Thyroid gland (tissue), 4 donors: ENCODE measurements around the gene ELP4. TPM values are rescaled to one million over a fixed set of nuclear protein-coding genes. Genes with fewer than 3 reads are reported as not detected.

ENCODE experiments used
- DNase-seq, 2 donors: peaks; one replicate each; pipeline ENCODE4 v3.0.0-alpha.2; 2019
- H3K27ac ChIP-seq, 3 donors: fragments of 200-600 bp; sonication (generic); 1 replicate in 2 of 3; 2 replicates in 1 of 3; pipeline ENCODE4 v1.5.1; 2016 to 2019; ENCODE audit warnings: mild to moderate bottlenecking in 1 of 3, moderate library complexity in 1 of 3
- H3K27me3 ChIP-seq: fragments of 200-600 bp; sonication (generic); one replicate; pipeline ENCODE4 v1.5.1; 2019
- H3K36me3 ChIP-seq, 2 donors: fragments of 200-600 bp; sonication (generic); one replicate each; pipeline ENCODE4 v1.5.1; 2016 to 2019
- H3K4me1 ChIP-seq, 2 donors: fragments of 200-600 bp; sonication (generic); one replicate each; pipeline ENCODE4 v1.5.1; 2017 to 2019
- H3K4me3 ChIP-seq, 3 donors: fragments of 200-600 bp; sonication (generic); replicated peaks in 1 of 3; 1 replicate in 2 of 3; 2 replicates in 1 of 3; pipeline ENCODE4 v1.5.1; 2016; ENCODE audit warnings: mild to moderate bottlenecking in 1 of 3
- H3K9me3 ChIP-seq: fragments of 200-600 bp; sonication (generic); one replicate; pipeline ENCODE4 v1.5.1; 2017
- CTCF ChIP-seq, 6 experiments: fragments of 200-600 bp in 3 of 6; fragments of 450-650 bp in 3 of 6; sonication (generic) in 3 of 6; IDR thresholded peaks; one replicate each; pipeline ENCODE4 v1.5.1; 2016 to 2019; ENCODE audit warnings: antibody characterized with exemption in 6 of 6, mild to moderate bottlenecking in 2 of 6, inconsistent platforms in 1 of 6, moderate library complexity in 1 of 6
- POLR2A ChIP-seq, 2 donors: fragments of 450-650 bp; IDR thresholded peaks; one replicate each; pipeline ENCODE4 v1.6.1; 2017; ENCODE audit warnings: antibody characterized with exemption in 2 of 2, mild to moderate bottlenecking in 2 of 2, moderate library complexity in 1 of 2
- whole genome bisulfite sequencing, 2 donors: methylation state at CpG; one replicate each; pipeline ENCODE4 v1.1.5; 2017; 5-methylcytosine and 5-hydroxymethylcytosine counted together
- intact Hi-C: fragments of 100-400 bp; cut with DNase I; formaldehyde crosslinking; loops from one replicate; pipeline ENCODE4 v1.15.1; 2023
- total RNA-seq, 4 donors: library from RNA; depleted of rRNA; stranded (reverse); fragments of >200 nt; gene quantifications; one replicate each; pipeline ENCODE4 v1.2.3, GENCODE V29; 2016

Gene ELP4
- total RNA-seq, 4 donors from 2014 or later = 27.4 to 36.5 (median 33.0) TPM

DNA sequence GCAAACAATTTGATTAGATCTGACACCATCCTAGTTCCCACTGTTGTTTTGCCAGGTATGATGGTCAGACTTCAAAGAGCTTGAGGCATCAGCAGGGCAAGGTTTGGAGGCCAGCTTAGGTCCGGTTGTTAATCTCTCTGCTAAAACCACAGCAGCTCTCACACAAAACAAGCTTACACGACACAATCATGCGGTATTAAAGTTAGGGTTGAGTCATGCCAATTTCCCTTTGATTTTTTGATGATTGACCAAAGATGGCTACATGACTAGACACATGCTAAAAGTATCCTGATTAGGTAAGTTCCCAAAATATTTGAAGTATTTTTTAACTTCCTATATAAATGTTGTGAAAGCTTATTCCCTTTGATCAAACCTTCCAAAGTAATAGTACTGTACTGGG lies 145.9 kb downstream of the ELP4 start:
- 96 to 100% methylated on average over 3 of the region's 3 CpGs for WGBS, 2 donors
- TF ChIP-seq CTCF (IDR thresholded peaks at IDR 0.05) (no peak), POLR2A (IDR thresholded peaks at IDR 0.05) (no peak)
- H3K4me3 ChIP-seq = no peak overlapping the region
- H3K27me3 ChIP-seq = no peaks in the 10 kb centered on the region
- no peaks in the 10 kb centered on the region for H3K9me3 ChIP-seq
- intact Hi-C loops = no loop called here
- no peaks in the 10 kb centered on the region for H3K4me1 ChIP-seq
- H3K27ac ChIP-seq = no peak overlapping the region
- no peak for DNase-seq
- H3K36me3 ChIP-seq = no peaks in the 10 kb centered on the region

DNA sequence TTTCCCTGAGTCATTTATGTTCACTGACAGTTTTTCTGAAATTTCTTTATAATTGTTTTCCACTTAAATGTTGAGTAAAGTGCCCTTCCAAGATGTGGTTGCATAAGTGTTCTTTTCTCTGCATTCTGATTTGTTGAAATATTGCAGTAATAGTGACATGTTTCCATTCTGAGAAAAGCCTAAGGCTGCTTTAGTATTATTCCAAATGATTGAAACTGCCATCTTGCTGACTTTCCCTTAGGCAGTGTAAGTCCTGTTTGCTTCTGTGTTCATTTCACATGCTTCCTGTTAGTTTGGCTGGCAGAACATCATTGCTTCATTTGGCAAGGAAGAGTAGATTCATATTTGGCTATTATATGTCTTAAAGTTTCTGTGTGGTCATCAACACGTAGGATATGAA lies 146.5 kb downstream of the ELP4 start:
- no peaks in the 10 kb centered on the region for H3K9me3 ChIP-seq
- intact Hi-C loops = no loop called here
- no peaks in the 10 kb centered on the region for H3K4me1 ChIP-seq
- DNase-seq = no peak
- no peak overlapping the region for H3K4me3 ChIP-seq
- WGBS, 2 donors = 78 to 89% methylated on average over 1 of the region's 1 CpG
- no peaks in the 10 kb centered on the region for H3K36me3 ChIP-seq
- H3K27ac ChIP-seq = no peak overlapping the region
- TF ChIP-seq POLR2A (IDR thresholded peaks at IDR 0.05) = no peak
- TF ChIP-seq CTCF (IDR thresholded peaks at IDR 0.05) = no peak
- no peaks in the 10 kb centered on the region for H3K27me3 ChIP-seq

GRCh38 chr11:31657091-31657490 lies 147.5 kb downstream of the ELP4 start:
- intact Hi-C loops = no loop called here
- Histone ChIP-seq H3K4me1 (no peaks in the 10 kb centered on the region), H3K36me3 (no peaks in the 10 kb centered on the region), H3K4me3 (no peak overlapping the region), H3K9me3 (no peaks in the 10 kb centered on the region), H3K27ac (no peak overlapping the region), H3K27me3 (no peaks in the 10 kb centered on the region)
- 93 to 100% methylated on average over 1 of the region's 1 CpG for WGBS, 2 donors
- no peak for TF ChIP-seq POLR2A (IDR thresholded peaks at IDR 0.05)
- no peak for TF ChIP-seq CTCF (IDR thresholded peaks at IDR 0.05)
- no peak for DNase-seq

- H3K4me3 ChIP-seq = no peak overlapping the region
- no peaks in the 10 kb centered on the region for H3K36me3 ChIP-seq
- TF ChIP-seq POLR2A (IDR thresholded peaks at IDR 0.05) (no peak), CTCF (IDR thresholded peaks at IDR 0.05) (no peak)
- H3K27ac ChIP-seq = no peak overlapping the region
- DNase-seq = no peak
- intact Hi-C loops = no loop called here
- no peaks in the 10 kb centered on the region for H3K27me3 ChIP-seq
- no peaks in the 10 kb centered on the region for H3K4me1 ChIP-seq
- WGBS, 2 donors = 75 to 77% methylated on average over 3 of the region's 3 CpGs
- no peaks in the 10 kb centered on the region for H3K9me3 ChIP-seq
These were observed 154.6 kb downstream of the ELP4 start for GRCh38 chr11:31664129-31664528.

DNA sequence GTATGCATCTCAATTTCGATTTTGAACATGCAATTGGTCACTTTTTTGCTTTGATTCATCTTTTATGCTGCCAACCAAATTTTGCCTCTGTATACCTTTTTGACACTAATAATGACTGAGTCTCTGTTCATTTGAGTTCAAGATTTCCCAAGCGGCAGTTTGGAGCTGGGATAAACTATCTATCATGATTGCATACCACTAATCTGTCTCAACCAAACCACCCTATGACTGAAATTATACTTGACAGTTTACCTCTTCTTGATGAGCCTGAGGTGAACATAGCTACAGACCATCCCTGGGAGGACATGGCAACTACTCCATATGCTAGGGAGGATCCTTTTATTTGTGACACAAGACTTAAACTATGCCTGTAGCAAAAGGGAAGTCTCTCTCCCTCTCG lies 155.4 kb downstream of the ELP4 start:
- H3K27ac ChIP-seq = no peak overlapping the region
- DNase-seq = no peak
- H3K9me3 ChIP-seq = no peaks in the 10 kb centered on the region
- no peaks in the 10 kb centered on the region for H3K27me3 ChIP-seq
- WGBS, 2 donors = 96 to 97% methylated on average over 3 of the region's 3 CpGs
- no peak overlapping the region for H3K4me3 ChIP-seq
- H3K36me3 ChIP-seq = no peaks in the 10 kb centered on the region
- H3K4me1 ChIP-seq = no peaks in the 10 kb centered on the region
- intact Hi-C loops = no loop called here
- TF ChIP-seq CTCF (IDR thresholded peaks at IDR 0.05) = no peak
- no peak for TF ChIP-seq POLR2A (IDR thresholded peaks at IDR 0.05)
